HFF-Myc (cell line): ENCODE results near the gene HPN.

Experiments
- DNase-seq: peaks from one replicate; pipeline ENCODE4 v3.0.0-alpha.2; 2011; ENCODE audit warnings: low read depth; ENCODE audit errors: extremely low read depth
- H3K4me3 ChIP-seq: replicated peaks from 2 replicates; pipeline ENCODE4 v1.5.1; 2011; ENCODE audit warnings: low read depth, mild to moderate bottlenecking, control low read depth, low read length
- CTCF ChIP-seq: IDR thresholded peaks from 2 replicates; pipeline ENCODE4 v1.5.1; 2012; ENCODE audit warnings: mild to moderate bottlenecking, low read depth, low read length, control low read depth; ENCODE audit errors: missing control alignments

Gene HPN

DNA sequence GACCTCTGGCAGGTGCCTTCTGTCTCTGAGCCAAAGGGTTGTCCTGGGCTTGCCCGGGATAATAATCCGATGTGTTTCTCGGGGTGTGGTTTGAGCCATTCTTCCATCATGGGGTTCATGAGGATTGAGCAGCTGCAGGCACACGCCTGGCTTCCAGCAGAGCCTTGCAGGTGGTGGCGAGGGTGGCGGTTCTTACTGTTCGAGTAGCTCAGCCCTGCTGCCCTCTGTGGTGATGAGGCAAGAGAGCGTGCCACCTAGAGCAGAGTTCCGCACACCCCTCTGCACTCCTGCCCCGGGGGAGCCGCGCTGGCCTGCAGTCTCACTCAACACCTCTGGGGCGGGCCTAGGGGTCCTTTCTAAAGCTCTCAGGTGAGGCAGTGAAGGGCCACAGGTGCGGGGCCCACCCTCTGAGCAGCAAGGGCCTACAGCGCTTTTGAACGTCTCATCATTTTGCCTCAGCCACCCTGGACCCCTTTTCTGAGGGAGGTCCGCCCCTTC lies 7.5 kb upstream of the HPN start:
- no peak for TF ChIP-seq CTCF

GRCh38 chr19:35034588-35035382 lies 6.7 kb upstream of the HPN start:
- no peak for DNase-seq
- no peak for TF ChIP-seq CTCF
- H3K4me3 ChIP-seq: no peak overlapping the region

More for the DNA sequence above, 7.5 kb upstream of the HPN start:
- DNase-seq: no peak
- H3K4me3 ChIP-seq: no peak overlapping the region

DNA sequence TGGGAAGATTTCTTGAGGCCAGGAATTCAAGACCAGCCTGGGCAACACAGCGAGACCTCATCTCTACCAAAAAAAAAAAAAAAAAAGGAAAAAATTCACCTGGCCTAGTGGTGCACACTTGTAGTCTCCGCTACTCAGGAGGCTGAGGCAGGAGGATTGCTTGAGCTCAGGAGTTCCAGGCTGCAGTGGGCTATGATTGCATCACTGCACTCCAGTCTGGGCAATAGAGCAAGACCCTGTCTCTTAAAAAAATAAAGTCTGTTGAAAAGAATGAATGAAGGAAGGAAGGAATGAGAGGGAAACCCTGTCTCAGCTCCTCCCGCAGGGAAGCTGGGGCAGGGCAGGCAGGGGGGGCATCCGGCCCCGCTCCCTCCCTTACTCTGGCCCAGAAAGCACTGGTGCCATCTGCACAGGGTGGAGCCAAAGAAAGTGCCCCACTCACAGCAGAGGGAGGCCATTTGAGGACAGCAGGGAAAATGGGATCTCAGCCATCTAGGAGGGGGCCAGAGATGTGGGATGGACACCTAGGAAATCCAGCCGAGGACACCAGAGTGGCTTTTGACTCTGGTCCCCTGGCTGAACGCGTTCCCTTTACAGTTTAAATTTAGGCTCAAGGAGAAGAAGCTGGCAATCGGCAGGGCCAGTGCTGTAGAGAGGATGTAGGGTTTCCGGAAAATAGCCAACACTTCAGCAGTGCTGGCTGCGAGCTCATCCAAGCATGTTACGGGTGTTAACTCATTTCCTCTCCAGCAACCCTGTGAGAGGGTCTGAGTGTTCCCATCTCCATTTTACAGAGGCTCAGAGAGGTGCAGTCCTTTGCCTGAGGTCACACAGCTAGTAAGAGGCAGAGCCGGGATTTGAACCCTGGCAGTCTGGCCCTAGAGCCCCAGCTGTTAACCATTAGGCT lies 3.6 kb upstream of the HPN start:
- no peak overlapping the region for H3K4me3 ChIP-seq
- TF ChIP-seq CTCF: no peak
- no peak for DNase-seq

DNA sequence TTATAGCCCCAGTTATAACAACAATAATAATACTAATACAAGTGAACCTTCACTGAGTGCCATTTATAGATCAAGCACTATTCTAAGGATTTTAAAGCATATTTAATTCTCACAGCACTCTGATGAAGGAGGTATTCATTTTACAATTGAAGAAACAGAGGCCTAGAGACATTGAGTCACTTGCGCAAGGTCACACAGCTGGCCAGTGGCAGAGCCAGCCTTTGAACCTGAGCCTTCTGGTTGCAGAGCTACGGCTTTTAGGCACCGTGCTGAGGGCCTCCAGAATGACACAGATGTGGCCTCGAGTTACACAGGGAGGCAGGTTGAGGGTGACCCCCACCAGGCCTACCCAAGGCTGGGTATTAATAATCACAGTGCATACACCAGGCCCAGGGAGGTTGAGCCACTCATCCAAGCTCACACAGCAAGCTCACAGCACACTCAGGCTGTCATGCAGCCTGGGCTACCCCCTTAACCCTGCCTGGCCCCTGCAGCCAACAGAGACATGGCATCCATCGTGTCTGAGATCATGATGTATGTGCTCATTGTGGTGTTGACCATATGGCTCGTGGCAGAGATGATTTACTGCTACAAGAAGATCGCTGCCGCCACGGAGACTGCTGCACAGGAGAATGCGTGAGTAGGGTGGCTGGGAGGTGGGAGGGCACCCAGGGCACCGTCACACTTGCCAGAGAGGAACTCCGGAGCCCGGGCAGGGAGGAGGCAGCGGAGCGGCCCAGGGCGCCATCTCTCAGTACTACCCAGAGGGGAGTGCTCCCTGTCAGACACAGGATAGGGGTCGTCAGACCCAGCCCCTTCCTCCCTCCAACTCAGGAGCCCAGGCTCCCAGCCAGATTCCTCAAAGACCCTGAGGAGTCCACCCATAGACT lies 2.7 kb upstream of the HPN start:
- no peak for TF ChIP-seq CTCF
- DNase-seq: no peak
- no peak overlapping the region for H3K4me3 ChIP-seq

DNA sequence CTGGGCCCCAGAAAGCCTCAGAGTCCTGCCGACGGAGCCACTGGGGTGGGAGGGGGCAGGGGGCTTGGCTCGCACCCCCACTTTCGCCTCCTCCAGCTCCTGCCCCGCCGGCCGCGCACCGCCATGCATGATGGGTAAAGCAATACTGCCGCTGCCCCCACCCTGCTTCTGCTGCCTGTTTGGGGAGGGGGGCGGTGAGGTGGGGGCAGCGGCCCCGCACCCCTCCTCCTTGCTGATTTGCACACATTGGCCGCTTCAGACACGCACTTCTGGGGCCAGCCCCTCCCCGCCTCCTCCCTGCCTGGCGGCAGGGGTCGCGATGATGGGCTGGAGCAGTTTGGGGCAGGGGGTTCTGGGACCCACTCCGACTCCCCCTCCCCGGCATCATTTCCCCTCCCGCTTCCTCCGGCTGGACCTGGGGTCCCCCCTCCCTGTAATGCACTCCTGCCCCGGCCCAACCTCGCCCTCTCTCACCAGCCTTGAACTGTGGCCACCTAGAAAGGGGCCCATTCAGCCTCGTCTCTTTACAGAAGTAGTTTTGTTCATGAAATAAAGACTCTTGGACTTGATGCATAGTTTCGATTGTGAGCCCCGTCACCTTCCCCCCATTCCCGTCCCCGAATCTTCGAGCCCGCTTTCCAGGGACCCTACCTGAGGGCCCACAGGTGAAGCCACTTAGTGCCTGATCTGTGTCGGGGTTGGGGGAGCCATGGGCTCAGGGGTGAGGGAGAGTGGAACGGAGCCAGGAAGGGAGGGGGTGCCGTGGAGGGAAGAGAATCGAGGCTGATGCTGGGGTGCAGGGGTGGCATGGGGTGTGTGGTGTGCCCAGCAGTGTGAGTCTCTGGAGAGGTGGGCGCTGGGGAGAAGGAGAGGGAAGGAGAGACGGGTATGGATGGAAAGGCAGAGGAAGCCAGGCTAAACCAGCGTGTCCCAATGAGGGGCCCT lies 1.4 kb upstream of the HPN start:
- no peak for DNase-seq
- TF ChIP-seq CTCF: no peak
- no peak overlapping the region for H3K4me3 ChIP-seq
